Mucosa of gallbladder (tissue), 1 donor: ENCODE measurements around the gene ADGB. TPM values are rescaled to one million over a fixed set of nuclear protein-coding genes. Genes with fewer than 3 reads are reported as not detected.

Experiments used
- DNase-seq: peaks from one replicate; pipeline ENCODE4 v3.0.0-alpha.2; 2020; ENCODE audit warnings: low spot score
- total RNA-seq: library from RNA; stranded (reverse); gene quantifications from one replicate; pipeline ENCODE4 v1.2.1, GENCODE V29; 2021
- donor health status: DM: no; HTN: no; CAD: no.

Gene ADGB
- total RNA-seq, 1 donor from 2014 or later, result not detected

- DNase-seq, result no peak
These were observed 262.3 kb downstream of the ADGB start for GRCh38 chr6:146861029-146861563.

- no peak for DNase-seq
These were observed 262.9 kb downstream of the ADGB start for GRCh38 chr6:146861716-146862115.

- DNase-seq, result no peak
These were observed 263.7 kb downstream of the ADGB start for GRCh38 chr6:146862508-146862919.

- DNase-seq, result no peak
These were observed 265.5 kb downstream of the ADGB start for GRCh38 chr6:146864300-146864699.

- DNase-seq, result no peak
These were observed 266.1 kb downstream of the ADGB start for GRCh38 chr6:146864885-146865284.

Other genes starting within 250 kb of the ADGB start
- 31.1 TPM for gene RAB32, start 55.1 kb upstream of the ADGB start, total RNA-seq